Occipital lobe (tissue), 2 donors: ENCODE measurements around the gene RASGEF1C. TPM values are rescaled to one million over a fixed set of nuclear protein-coding genes. Genes with fewer than 3 reads are reported as not detected.
"Not testable (repeated sequence)": the region's sequence is repeated elsewhere in the genome, so short reads cannot be mapped to it uniquely, and the experiment has no call there.

Source experiments
- DNase-seq: peaks from one replicate; lab custom pipeline; 2025; lab: John Stamatoyannopoulos, UW
- total RNA-seq: library from RNA; depleted of rRNA; stranded (reverse); fragments of >200 nt; gene quantifications from one replicate; pipeline ENCODE4 v1.2.3, GENCODE V29; 2014

RASGEF1C gene
- total RNA-seq, 1 donor from 2014 or later, result 12.8 TPM

GRCh38 chr5:180101451-180102105 is 107.4 kb downstream of the RASGEF1C start:
- no peak for DNase-seq

- no peak for DNase-seq
Measured at GRCh38 chr5:180100621-180101450, 108.2 kb downstream of the RASGEF1C start.

GRCh38 chr5:180099733-180100611 is 109.0 kb downstream of the RASGEF1C start:
- DNase-seq, result no peak

GRCh38 chr5:180098991-180099732 is 109.8 kb downstream of the RASGEF1C start:
- DNase-seq, result no peak

GRCh38 chr5:180098526-180098925 is 110.5 kb downstream of the RASGEF1C start:
- DNase-seq, result no peak

GRCh38 chr5:180097926-180098325 is 111.1 kb downstream of the RASGEF1C start:
- DNase-seq, result no peak

GRCh38 chr5:180097163-180097894 is 111.7 kb downstream of the RASGEF1C start:
- DNase-seq, result no peak

GRCh38 chr5:180096616-180097015 is 112.4 kb downstream of the RASGEF1C start:
- no peak for DNase-seq

GRCh38 chr5:180095545-180095944 is 113.5 kb downstream of the RASGEF1C start:
- DNase-seq, result no peak

- DNase-seq, result no peak
Measured at GRCh38 chr5:180093651-180094382, 115.2 kb downstream of the RASGEF1C start.

GRCh38 chr5:180093241-180093640 is 115.8 kb downstream of the RASGEF1C start:
- DNase-seq, result no peak

GRCh38 chr5:180090769-180091546 is 118.1 kb downstream of the RASGEF1C start:
- no peak for DNase-seq

GRCh38 chr5:180090098-180090768 is 118.8 kb downstream of the RASGEF1C start:
- DNase-seq, result peak; percentile 22

GRCh38 chr5:180089628-180090027 is 119.4 kb downstream of the RASGEF1C start:
- not testable (repeated sequence) for DNase-seq

GRCh38 chr5:180088561-180088960 is 120.5 kb downstream of the RASGEF1C start:
- DNase-seq, result no peak

- no peak for DNase-seq
Measured at GRCh38 chr5:180086816-180087399, 122.1 kb downstream of the RASGEF1C start.

- DNase-seq, result no peak
Measured at GRCh38 chr5:180085837-180086236, 123.2 kb downstream of the RASGEF1C start.
